ENCODE data around the gene PRKCE. TPM values are rescaled to one million over a fixed set of nuclear protein-coding genes. Genes with fewer than 3 reads are reported as not detected.

PRKCE gene
- total and polyA plus RNA-seq, 2 of the 8 experiments (the other 6 are each of a cell fraction or from before 2014, with no cell fraction given): 0.54 to 2.1 TPM

GRCh38 chr2:45683292-45683691 lies 31.8 kb downstream of the PRKCE start:
- Histone ChIP-seq H2BK12ac (ENCODE audit: low read depth, low read length) (no peak overlapping the region), H3K23ac (ENCODE audit: insufficient read length) (no peak overlapping the region), H4K8ac (ENCODE audit: extremely low read depth, insufficient read depth, low read length) (no peak overlapping the region), H2BK20ac (ENCODE audit: low read length) (no peak overlapping the region), H3K9me3 (ENCODE audit: insufficient read depth in 2 of 2, low read depth in 1 of 2, low read length in 1 of 2) (no peaks in the 10 kb centered on the region), H2BK15ac (ENCODE audit: low read length) (no peak overlapping the region), H3K27ac (ENCODE audit: low read depth, low read length) (no peak overlapping the region), H3K23me2 (ENCODE audit: low read depth, low read length) (no peaks in the 10 kb centered on the region), H3K4me3 (ENCODE audit: extremely low read depth in 1 of 4, insufficient read depth in 2 of 4, low read depth in 3 of 4, low read length in 4 of 4) (no peak overlapping the region), H4K91ac (replicated peaks; ENCODE audit: insufficient read length, low read length) (no peak overlapping the region), H3K14ac (ENCODE audit: insufficient read length) (no peak overlapping the region), H4K5ac (ENCODE audit: insufficient read length, low read depth, low read length) (no peak overlapping the region), H2AFZ (ENCODE audit: low read length) (no peak overlapping the region), H2BK120ac (replicated peaks; ENCODE audit: low read depth, low read length) (no peak overlapping the region), H3K4me2 (ENCODE audit: insufficient read depth in 1 of 2, low read depth in 2 of 2, low read length in 2 of 2) (no peak overlapping the region), H3K9ac (replicated peaks in 1 of 4; ENCODE audit: extremely low read depth in 1 of 4, low read depth in 3 of 4, low read length in 3 of 4) (no peak overlapping the region), H3K56ac (replicated peaks; ENCODE audit: insufficient read length, low read depth, low read length) (no peak overlapping the region), H3K36me3 (ENCODE audit: control insufficient read depth in 2 of 4, insufficient read depth in 4 of 4, low read length in 3 of 4) (no peaks in the 10 kb centered on the region), H2AK5ac (ENCODE audit: low read depth, low read length) (no peak overlapping the region), H2BK5ac (ENCODE audit: low read depth, low read length) (no peak overlapping the region), H3K79me2 (ENCODE audit: control insufficient read depth in 1 of 2, insufficient read depth in 2 of 2, low read length in 2 of 2) (no peaks in the 10 kb centered on the region), H3K4ac (replicated peaks; ENCODE audit: insufficient read length, low read depth, low read length) (no peak overlapping the region), H3K18ac (ENCODE audit: extremely low read depth, low read length) (no peak overlapping the region), H3K27me3 (replicated peaks in 1 of 4; ENCODE audit: control insufficient read depth in 3 of 4, extremely low read depth in 1 of 4, insufficient read depth in 3 of 4, low read length in 3 of 4) (no peaks in the 10 kb centered on the region), H4K20me1 (replicated peaks in 1 of 2; ENCODE audit: control insufficient read depth in 1 of 2, insufficient read depth in 2 of 2, low read length in 2 of 2) (no peaks in the 10 kb centered on the region), H3K79me1 (ENCODE audit: low read depth, low read length) (no peaks in the 10 kb centered on the region), H3K4me1 (replicated peaks in 1 of 4; ENCODE audit: control insufficient read depth in 3 of 4, insufficient read depth in 4 of 4, low read length in 3 of 4) (no peaks in the 10 kb centered on the region)
- WGBS, 2 experiments (ENCODE audit: extremely low coverage in 1 of 2, insufficient coverage in 1 of 2, insufficient read length in 1 of 2, insufficient replicate concordance in 2 of 2, low coverage in 1 of 2, low lambda C conversion rate in 2 of 2, missing lambda C conversion rate in 1 of 2): 70% methylated on average over 3 of the region's 3 CpGs; no CpG with 5 or more reads in 1 of the 2 experiments
- DNase-seq (ENCODE audit: low read depth in 1 of 2, low spot score in 2 of 2) (no peak), FAIRE-seq (no peak)
- ChIA-PET POLR2A (ENCODE audit: partially characterized antibody) (no interaction called here), CTCF (ENCODE audit: partially characterized antibody) (no interaction called here)
- TF ChIP-seq CHD7 (IDR thresholded peaks at IDR 0.05; ENCODE audit: insufficient replicate concordance, low read length): no peak
